ENCODE results near the gene ELP4.

The ELP4 gene

GRCh38 chr11:31786996-31787685 is 277.6 kb downstream of the ELP4 start:
- no peak overlapping the region for H3K4me3 ChIP-seq (ENCODE audit: low read length)
- no peak for DNase-seq (ENCODE audit: low read depth)
- TF ChIP-seq, protein P1, sequence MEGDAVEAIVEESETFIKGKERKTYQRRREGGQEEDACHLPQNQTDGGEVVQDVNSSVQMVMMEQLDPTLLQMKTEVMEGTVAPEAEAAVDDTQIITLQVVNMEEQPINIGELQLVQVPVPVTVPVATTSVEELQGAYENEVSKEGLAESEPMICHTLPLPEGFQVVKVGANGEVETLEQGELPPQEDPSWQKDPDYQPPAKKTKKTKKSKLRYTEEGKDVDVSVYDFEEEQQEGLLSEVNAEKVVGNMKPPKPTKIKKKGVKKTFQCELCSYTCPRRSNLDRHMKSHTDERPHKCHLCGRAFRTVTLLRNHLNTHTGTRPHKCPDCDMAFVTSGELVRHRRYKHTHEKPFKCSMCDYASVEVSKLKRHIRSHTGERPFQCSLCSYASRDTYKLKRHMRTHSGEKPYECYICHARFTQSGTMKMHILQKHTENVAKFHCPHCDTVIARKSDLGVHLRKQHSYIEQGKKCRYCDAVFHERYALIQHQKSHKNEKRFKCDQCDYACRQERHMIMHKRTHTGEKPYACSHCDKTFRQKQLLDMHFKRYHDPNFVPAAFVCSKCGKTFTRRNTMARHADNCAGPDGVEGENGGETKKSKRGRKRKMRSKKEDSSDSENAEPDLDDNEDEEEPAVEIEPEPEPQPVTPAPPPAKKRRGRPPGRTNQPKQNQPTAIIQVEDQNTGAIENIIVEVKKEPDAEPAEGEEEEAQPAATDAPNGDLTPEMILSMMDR (IDR thresholded peaks at IDR 0.05; ENCODE audit: insufficient read depth, low read depth, low read length, missing control alignments) = no peak

GRCh38 chr11:31788085-31788484 is 278.5 kb downstream of the ELP4 start:
- TF ChIP-seq, protein P1 (IDR thresholded peaks at IDR 0.05; ENCODE audit: insufficient read depth, low read depth, low read length, missing control alignments) = no peak
- H3K4me3 ChIP-seq (ENCODE audit: low read length) = no peak overlapping the region
- DNase-seq (ENCODE audit: low read depth) = no peak

DNA sequence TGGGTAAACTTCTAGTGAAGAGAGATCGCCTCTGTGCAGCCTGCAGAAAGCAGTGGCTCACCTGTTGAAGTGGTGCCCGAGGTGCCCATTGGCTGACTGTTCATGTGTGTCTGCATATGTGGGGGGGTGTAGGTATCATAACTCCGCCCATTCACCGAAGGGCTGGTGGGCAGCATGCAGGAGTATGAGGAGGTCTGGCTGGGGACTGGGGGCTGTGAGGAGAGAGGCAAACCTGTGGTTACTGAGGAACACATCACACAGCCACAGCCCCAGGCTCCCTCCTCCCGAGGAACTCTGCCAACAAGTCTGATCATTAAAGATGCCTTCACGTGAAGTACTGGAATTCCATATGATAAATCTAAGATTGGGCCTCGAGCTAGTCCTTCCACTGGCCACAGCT is 281.1 kb downstream of the ELP4 start:
- no peak overlapping the region for H3K4me3 ChIP-seq (ENCODE audit: low read length)
- TF ChIP-seq, protein P1 (IDR thresholded peaks at IDR 0.05; ENCODE audit: insufficient read depth, low read depth, low read length, missing control alignments) = no peak
- no peak for DNase-seq (ENCODE audit: low read depth)

DNA sequence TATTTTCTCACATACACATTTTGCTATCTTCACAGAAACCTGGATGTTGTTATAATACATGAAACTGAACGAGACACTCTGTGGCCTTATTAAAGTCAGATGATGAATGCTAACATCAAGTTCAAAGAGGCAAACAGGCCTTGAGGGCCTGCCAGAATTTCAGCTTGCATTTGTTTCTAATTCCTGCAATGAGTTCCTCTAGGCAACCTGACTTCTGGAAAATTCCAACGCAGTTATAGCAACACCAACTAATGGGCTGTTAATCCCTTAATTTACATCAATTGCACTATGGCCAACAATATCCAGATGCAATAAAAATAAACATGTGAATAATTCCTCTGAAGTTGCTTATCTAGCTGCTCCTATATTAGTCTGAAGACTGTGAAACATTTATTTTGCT is 282.5 kb downstream of the ELP4 start:
- H3K4me3 ChIP-seq (ENCODE audit: low read length) = no peak overlapping the region
- TF ChIP-seq, protein P1 (IDR thresholded peaks at IDR 0.05; ENCODE audit: insufficient read depth, low read depth, low read length, missing control alignments) = no peak

GRCh38 chr11:31792456-31792855 is 282.9 kb downstream of the ELP4 start:
- DNase-seq (ENCODE audit: low read depth) = no peak
- H3K4me3 ChIP-seq (ENCODE audit: low read length) = no peak overlapping the region
- TF ChIP-seq, protein P1 (IDR thresholded peaks at IDR 0.05; ENCODE audit: insufficient read depth, low read depth, low read length, missing control alignments) = no peak

More for the DNA sequence above, 282.5 kb downstream of the ELP4 start:
- no peak for DNase-seq (ENCODE audit: low read depth)

GRCh38 chr11:31793264-31793663 is 283.7 kb downstream of the ELP4 start:
- H3K4me3 ChIP-seq (ENCODE audit: low read length) = no peak overlapping the region
- no peak for DNase-seq (ENCODE audit: low read depth)
- TF ChIP-seq, protein P1 (IDR thresholded peaks at IDR 0.05; ENCODE audit: insufficient read depth, low read depth, low read length, missing control alignments) = no peak

DNA sequence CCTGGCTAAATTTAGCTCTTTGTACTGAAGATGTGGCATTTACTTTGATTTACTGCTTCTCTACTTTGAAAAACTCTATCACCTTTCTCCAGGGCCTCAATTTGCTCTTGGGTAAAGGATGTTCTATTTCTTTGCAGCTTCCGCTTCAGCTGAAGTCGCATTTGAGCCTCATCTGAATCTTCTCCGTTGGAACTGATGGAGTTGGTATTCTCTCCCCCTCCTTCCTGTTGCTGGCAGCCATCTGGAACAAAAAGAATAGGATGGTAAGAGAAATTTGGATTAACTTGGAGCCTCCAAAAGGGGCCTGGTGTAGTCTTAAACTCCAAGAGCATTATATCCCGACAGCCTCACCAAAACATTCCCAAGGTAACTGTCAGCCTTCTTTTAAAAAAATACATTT is 285.0 kb downstream of the ELP4 start:
- DNase-seq (ENCODE audit: low read depth) = no peak
- H3K4me3 ChIP-seq (ENCODE audit: low read length) = no peak overlapping the region
- TF ChIP-seq, protein P1 (IDR thresholded peaks at IDR 0.05; ENCODE audit: insufficient read depth, low read depth, low read length, missing control alignments) = no peak
